ENCODE results near the gene HAGHL. TPM values are rescaled to one million over a fixed set of nuclear protein-coding genes. Genes with fewer than 3 reads are reported as not detected.

Gene HAGHL
- total RNA-seq, 1 donor from 2014 or later = 1.0 TPM

DNA sequence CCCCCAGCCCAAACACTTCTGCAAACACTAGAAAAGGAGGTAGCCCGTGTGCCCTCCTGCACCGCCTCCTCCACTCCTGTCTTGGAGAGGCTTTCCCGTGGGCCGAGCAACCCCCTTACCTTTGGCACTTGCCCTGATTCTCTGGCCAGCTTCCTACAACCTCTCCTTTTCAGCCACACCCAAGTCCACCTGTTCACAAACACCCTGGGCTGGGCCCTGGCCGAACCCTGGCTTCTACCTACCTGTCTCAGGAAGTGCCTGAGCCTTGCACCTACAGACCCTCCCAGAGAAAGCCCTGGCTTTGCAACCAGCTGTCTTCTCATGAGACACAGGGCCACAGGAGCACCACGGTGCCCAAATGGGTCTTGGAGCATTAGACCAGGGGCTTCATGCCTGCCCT is 8.0 kb upstream of the HAGHL start:
- H3F3A ChIP-seq (ENCODE audit: low read depth) = peaks cover 30% of the 10 kb centered on the region
- Mint-ChIP-seq H3K27ac (peak overlapping the region; percentile 57), H3K9me3 (no peaks in the 10 kb centered on the region), H3K36me3 (peaks cover 2% of the 10 kb centered on the region), H3K4me3 (peak overlapping the region; percentile 89), H3K4me1 (peaks cover 31% of the 10 kb centered on the region), H3K27me3 (ENCODE audit: insufficient read depth, low read depth) (peaks cover 10% of the 10 kb centered on the region)
- peaks cover 60% of the 10 kb centered on the region for H4K20me1 ChIP-seq (ENCODE audit: low read depth)
- H3K4me3 ChIP-seq = no peak overlapping the region
- H3K27ac ChIP-seq = no peak overlapping the region
- peaks cover 8% of the 10 kb centered on the region for H3K27me3 ChIP-seq
- no peaks in the 10 kb centered on the region for H3K36me3 ChIP-seq
- no peaks in the 10 kb centered on the region for H3K9me3 ChIP-seq (ENCODE audit: low read depth)
- no peak overlapping the region for H3K4me2 ChIP-seq
- no peak overlapping the region for H2AFZ ChIP-seq (replicated peaks)
- no peak overlapping the region for H3K9ac ChIP-seq
- no peaks in the 10 kb centered on the region for H3K79me2 ChIP-seq (ENCODE audit: low read depth)
- DNase-seq (ENCODE audit: low spot score) = no peak
- no peak for TF ChIP-seq EZH2phosphoT487 (IDR thresholded peaks at IDR 0.05)
- TF ChIP-seq, protein P1, sequence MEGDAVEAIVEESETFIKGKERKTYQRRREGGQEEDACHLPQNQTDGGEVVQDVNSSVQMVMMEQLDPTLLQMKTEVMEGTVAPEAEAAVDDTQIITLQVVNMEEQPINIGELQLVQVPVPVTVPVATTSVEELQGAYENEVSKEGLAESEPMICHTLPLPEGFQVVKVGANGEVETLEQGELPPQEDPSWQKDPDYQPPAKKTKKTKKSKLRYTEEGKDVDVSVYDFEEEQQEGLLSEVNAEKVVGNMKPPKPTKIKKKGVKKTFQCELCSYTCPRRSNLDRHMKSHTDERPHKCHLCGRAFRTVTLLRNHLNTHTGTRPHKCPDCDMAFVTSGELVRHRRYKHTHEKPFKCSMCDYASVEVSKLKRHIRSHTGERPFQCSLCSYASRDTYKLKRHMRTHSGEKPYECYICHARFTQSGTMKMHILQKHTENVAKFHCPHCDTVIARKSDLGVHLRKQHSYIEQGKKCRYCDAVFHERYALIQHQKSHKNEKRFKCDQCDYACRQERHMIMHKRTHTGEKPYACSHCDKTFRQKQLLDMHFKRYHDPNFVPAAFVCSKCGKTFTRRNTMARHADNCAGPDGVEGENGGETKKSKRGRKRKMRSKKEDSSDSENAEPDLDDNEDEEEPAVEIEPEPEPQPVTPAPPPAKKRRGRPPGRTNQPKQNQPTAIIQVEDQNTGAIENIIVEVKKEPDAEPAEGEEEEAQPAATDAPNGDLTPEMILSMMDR (IDR thresholded peaks at IDR 0.05) = no peak
- TF ChIP-seq EZH2 (IDR thresholded peaks at IDR 0.05) = no peak
- peaks cover 37% of the 10 kb centered on the region for H3K4me1 ChIP-seq

DNA sequence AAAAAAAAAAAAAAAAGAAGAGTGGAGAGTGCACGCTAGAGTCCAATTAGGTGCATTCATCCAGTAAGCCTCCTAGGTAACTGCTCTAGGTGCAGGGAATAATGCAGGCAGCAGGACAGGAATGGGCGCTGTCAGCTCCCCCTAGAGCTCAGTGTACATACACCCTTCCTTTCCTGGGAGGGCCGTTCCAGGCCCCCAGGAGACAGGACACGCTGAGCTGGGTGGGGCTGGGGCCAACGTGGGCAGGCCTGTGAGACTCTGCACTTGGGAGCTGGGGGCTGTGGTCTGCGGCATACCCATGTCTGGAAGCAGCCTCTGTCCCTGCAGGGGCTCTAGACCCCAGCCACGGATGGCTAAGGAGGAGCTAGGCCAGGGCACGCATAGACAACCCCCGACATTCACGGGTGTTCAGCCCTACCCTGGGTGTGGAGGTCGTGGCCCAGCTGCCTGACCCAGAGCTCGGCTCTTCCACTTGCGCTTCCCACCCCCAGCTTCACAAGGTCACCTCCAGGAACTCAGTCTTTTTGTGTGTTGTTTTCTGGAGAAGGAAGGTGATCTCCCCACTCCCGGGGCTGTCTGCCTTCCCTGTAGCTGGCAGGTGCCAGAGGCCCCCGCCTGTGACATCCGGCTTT is 7.0 kb upstream of the HAGHL start:
- Histone ChIP-seq H3F3A (ENCODE audit: low read depth) (peaks cover 29% of the 10 kb centered on the region), H3K27ac (no peak overlapping the region), H2AFZ (replicated peaks) (no peak overlapping the region), H3K79me2 (ENCODE audit: low read depth) (no peaks in the 10 kb centered on the region), H3K27me3 (no peaks in the 10 kb centered on the region), H3K4me2 (peak overlapping the region; percentile 98), H3K4me1 (peaks cover 34% of the 10 kb centered on the region), H4K20me1 (ENCODE audit: low read depth) (peaks cover 60% of the 10 kb centered on the region), H3K9me3 (ENCODE audit: low read depth) (no peaks in the 10 kb centered on the region), H3K4me3 (peak overlapping the region; percentile 85), H3K36me3 (no peaks in the 10 kb centered on the region), H3K9ac (peak overlapping the region; percentile 22)
- Mint-ChIP-seq H3K36me3 (peaks cover 2% of the 10 kb centered on the region), H3K4me1 (peaks cover 27% of the 10 kb centered on the region), H3K4me3 (peak overlapping the region; percentile 89), H3K27me3 (ENCODE audit: insufficient read depth, low read depth) (peaks cover 10% of the 10 kb centered on the region), H3K9me3 (no peaks in the 10 kb centered on the region), H3K27ac (peak overlapping the region; percentile 81)
- no peak for DNase-seq (ENCODE audit: low spot score)
- TF ChIP-seq EZH2 (IDR thresholded peaks at IDR 0.05) = no peak
- TF ChIP-seq, protein P1 (IDR thresholded peaks at IDR 0.05) = peak; percentile 19
- no peak for TF ChIP-seq EZH2phosphoT487 (IDR thresholded peaks at IDR 0.05)

DNA sequence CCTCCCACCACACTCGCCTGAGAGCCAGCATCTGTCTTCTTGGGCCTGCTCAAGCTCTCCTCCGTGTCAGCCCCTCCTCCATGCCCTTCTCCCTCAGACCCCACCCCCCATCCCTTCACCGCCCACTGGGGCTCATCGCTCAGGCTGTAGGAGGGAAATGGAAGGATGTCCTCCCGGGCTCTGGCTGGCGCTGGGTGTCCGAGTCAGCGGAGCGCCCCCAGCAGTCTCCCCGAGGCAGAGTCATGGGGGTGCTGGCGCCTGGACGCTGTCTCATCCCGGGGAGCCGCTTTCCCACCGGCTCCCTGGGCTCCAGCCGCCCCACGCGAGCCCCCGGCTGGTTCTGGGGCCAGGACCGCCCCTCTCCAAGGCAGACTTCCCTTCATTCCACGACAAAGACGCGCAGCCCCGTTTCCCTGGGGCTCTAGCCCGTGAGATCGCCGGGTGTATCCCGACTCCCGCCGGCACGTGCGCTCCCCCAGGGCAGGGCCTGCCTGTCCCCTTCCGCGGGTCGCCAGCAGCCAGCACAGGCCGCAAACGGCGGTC is 6.4 kb upstream of the HAGHL start:
- Mint-ChIP-seq H3K4me1 (peaks cover 27% of the 10 kb centered on the region), H3K36me3 (peaks cover 2% of the 10 kb centered on the region), H3K4me3 (peak overlapping the region; percentile 89), H3K9me3 (no peaks in the 10 kb centered on the region), H3K27me3 (ENCODE audit: insufficient read depth, low read depth) (peaks cover 10% of the 10 kb centered on the region), H3K27ac (peak overlapping the region; percentile 81)
- Histone ChIP-seq H3K79me2 (ENCODE audit: low read depth) (no peaks in the 10 kb centered on the region), H3K27ac (peak overlapping the region; percentile 80), H3K9ac (peak overlapping the region; percentile 22), H3K4me1 (peaks cover 34% of the 10 kb centered on the region), H3F3A (ENCODE audit: low read depth) (peaks cover 29% of the 10 kb centered on the region), H3K36me3 (no peaks in the 10 kb centered on the region), H3K4me2 (peak overlapping the region; percentile 98), H2AFZ (replicated peaks) (peak overlapping the region; percentile 84), H4K20me1 (ENCODE audit: low read depth) (peaks cover 61% of the 10 kb centered on the region), H3K27me3 (peaks cover 5% of the 10 kb centered on the region), H3K9me3 (ENCODE audit: low read depth) (no peaks in the 10 kb centered on the region), H3K4me3 (peak overlapping the region; percentile 85)
- DNase-seq (ENCODE audit: low spot score) = peak; percentile 81
- TF ChIP-seq EZH2phosphoT487 (IDR thresholded peaks at IDR 0.05) = no peak
- TF ChIP-seq, protein P1 (IDR thresholded peaks at IDR 0.05) = peak; percentile 34
